Fibroblast of the aortic adventitia (primary cell): ENCODE data around the gene RASGRP1. TPM values are rescaled to one million over a fixed set of nuclear protein-coding genes. Genes with fewer than 3 reads are reported as not detected.
A peak's percentile ranks its signal among the peaks of the same experiment; 100 is the strongest.

Experiments
- DNase-seq: peaks from one replicate; pipeline ENCODE4 v3.0.0-alpha.2; 2010; ENCODE audit warnings: low read depth
- H3K4me3 ChIP-seq: 2 replicates; pipeline ENCODE4 v1.5.1; 2011; ENCODE audit warnings: low read depth, mild to moderate bottlenecking, control low read depth, low read length, moderate library complexity
- CTCF ChIP-seq: IDR thresholded peaks from 2 replicates; pipeline ENCODE4 v1.5.1; 2011; ENCODE audit warnings: mild to moderate bottlenecking, low read length, control low read depth, inconsistent platforms; ENCODE audit not compliant: insufficient read depth
- total RNA-seq: library from RNA; depleted of rRNA; stranded (reverse); fragments of >200 nt; gene quantifications from 2 replicates; pipeline ENCODE4 v1.2.3, GENCODE V29; 2012; ENCODE audit warnings: low replicate concordance

RASGRP1 gene
- total RNA-seq, 1 donor = 0.09 TPM

- peak; percentile 20 for DNase-seq
- no peak for TF ChIP-seq CTCF
- no peak overlapping the region for H3K4me3 ChIP-seq
Measured at GRCh38 chr15:38461066-38461833, 103.4 kb downstream of the RASGRP1 start.

- DNase-seq = no peak
- H3K4me3 ChIP-seq = no peak overlapping the region
- TF ChIP-seq CTCF = no peak
Measured at GRCh38 chr15:38460543-38460942, 104.1 kb downstream of the RASGRP1 start.

GRCh38 chr15:38459480-38459879, 105.1 kb downstream of the RASGRP1 start:
- DNase-seq = no peak
- no peak for TF ChIP-seq CTCF
- no peak overlapping the region for H3K4me3 ChIP-seq

GRCh38 chr15:38458646-38459045, 106.0 kb downstream of the RASGRP1 start:
- no peak for TF ChIP-seq CTCF
- no peak overlapping the region for H3K4me3 ChIP-seq
- no peak for DNase-seq

GRCh38 chr15:38455092-38455491, 109.5 kb downstream of the RASGRP1 start:
- TF ChIP-seq CTCF = no peak
- peak overlapping the region; percentile 99 for H3K4me3 ChIP-seq
- DNase-seq = peak; percentile 7

- DNase-seq = no peak
- H3K4me3 ChIP-seq = peak overlapping the region; percentile 99
Measured at GRCh38 chr15:38454696-38455090, 109.9 kb downstream of the RASGRP1 start.

More at GRCh38 chr15:38454696-38455090, 109.9 kb downstream of the RASGRP1 start:
- no peak for TF ChIP-seq CTCF
